HG03457 (cell line): ENCODE data around the gene LASP1NB.
"Not testable (repeated sequence)": the region's sequence is repeated elsewhere in the genome, so short reads cannot be mapped to it uniquely, and the experiment has no call there.

Experiments used
- ATAC-seq: cut with Tn5 transposase; IDR thresholded peaks from one replicate; pipeline ENCODE4 v1.9.1; 2021; ENCODE audit warnings: moderate number of reproducible peaks; ENCODE audit not compliant: unreplicated experiment

Gene LASP1NB

DNA sequence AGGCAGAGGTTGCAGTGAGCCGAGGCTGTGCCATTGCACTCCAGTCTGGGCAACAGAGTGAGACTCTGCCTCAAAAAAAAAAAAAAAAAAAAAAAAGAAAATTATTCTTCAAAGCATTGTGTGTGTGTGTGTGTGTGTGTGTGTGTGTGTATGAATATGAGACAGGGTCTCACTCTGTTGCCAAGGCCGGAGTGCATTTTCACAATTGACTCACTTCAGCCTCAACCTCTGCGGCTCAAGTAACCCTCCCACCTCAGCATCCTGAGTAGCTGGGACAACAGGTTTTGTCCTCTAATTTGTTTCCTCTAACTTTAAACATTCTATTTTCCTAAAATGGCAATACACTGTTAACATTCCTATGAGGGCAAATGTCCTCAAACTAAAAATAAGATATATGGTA lies 34.1 kb downstream of the LASP1NB start:
- ATAC-seq, result no peak

DNA sequence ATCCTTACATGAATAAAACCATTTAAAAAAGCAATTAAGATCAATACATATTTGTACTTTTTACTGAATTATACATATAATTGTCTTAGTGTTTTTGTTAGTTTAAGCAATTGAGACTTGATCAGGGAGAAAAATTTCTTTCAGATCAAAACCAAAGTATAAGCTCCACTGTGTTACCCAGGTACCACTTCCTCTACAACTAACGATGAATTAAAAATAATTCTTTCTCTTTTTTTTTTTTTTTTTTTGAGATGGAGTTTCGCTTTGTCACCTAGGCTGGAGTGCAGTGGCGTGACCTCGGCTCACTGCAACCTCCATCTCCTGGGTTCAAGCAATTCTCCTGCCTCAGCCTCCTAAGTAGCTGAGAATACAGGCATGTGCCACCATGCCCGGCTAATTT lies 35.0 kb downstream of the LASP1NB start:
- no peak for ATAC-seq

DNA sequence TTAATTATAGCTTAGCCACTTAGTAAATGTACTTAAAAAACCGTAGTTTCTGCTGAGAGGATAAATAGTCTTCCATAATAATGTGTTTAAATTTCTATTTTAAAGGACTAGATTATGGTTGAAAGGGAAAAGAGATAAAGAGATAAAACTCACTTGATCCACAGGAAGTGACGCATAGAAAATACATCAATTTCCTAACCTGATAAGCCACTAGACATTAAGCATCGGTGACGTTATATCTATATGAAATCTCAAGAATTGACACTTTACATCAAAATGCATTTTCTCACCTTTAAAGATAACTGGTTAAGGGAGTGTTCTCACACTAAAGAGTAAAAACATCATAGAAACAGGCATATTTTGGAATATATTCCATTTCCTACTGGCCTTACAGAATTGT lies 36.0 kb downstream of the LASP1NB start:
- no peak for ATAC-seq

DNA sequence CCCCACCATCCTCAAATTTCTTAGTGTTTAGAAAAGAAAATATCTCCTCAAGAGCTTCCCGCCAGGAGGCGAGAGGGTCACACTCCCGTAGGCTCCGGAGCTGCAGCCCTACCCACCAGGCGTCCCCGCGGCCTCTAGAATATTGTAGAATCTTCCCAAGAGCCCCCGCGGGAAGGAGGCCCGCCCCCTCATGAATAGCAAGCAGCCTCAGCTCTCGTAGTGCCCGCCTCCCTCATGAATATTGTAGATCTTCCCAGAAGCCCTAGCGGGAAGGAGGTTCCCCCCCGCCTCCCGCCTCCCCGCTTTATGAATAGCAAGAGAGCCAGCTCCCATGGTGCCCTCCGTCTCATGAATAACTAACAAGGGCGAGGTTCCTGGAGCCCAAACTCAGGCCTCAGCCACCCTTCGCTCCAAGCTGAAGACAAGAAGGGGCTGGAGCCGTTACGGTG lies 41.9 kb downstream of the LASP1NB start, which contains the start of gene FBXO47:
Gene FBXO47 (minus strand): TSS at position 114 of the 449 bp plus-strand sequence. CDS start 4,378 bp downstream, outside the sequence.
- no peak for ATAC-seq

DNA sequence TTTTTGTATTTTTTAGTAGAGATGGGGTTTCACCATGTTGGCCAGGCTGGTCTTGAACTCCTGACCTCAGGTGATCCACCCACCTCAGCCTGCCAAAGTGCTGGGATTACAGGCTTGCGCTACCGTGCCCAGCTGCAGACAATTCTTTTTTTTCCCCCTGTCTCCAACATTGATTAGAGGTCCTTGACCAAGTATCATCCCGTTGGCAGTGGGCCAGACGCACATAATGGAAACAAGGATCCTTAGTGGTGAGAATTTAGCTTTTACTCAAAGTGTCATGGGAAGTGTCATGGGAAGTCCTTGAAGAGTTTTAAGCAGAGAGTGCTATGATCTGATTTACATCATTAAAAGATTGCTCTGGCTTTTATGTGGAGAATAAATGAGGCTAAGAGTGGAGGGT lies 43.9 kb downstream of the LASP1NB start:
- no peak for ATAC-seq

DNA sequence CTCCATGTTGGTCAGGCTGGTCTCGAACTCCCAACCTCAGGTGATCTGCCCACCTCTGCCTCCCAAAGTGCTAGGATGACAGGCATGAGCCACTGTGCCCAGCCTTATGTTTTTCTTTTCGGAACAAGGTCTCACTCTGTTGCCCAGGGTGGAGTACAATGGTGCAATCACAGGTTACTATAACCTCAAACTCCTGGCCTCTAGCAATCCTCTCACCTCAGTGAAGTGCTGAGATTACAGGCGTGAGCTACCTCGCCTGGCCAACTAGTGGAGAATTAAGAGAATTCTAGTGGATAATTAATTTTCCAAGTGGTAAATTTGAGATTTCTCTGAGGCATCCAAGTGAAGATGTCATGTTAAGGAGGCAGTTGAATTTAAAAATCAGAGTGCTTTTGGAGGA lies 44.7 kb downstream of the LASP1NB start:
- ATAC-seq, result no peak

DNA sequence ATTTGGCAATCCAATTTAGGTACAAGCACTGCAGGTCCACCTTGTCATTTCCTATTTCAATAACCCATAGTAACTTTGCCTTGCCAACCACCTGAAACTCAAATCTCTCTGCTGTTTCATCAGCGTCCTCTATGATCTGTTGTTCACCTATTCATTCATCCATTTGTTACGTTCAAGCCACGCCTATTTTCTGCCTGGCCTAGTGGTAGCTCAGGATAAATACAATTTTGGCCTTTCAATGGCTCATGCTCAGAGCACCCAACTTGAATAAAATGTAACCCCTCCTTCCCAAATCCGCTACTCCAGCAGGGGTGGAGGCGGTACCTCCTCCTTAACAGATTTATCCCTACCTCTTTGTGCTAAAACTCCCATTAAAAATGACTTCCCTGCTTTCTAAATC lies 45.4 kb downstream of the LASP1NB start:
- no peak for ATAC-seq

DNA sequence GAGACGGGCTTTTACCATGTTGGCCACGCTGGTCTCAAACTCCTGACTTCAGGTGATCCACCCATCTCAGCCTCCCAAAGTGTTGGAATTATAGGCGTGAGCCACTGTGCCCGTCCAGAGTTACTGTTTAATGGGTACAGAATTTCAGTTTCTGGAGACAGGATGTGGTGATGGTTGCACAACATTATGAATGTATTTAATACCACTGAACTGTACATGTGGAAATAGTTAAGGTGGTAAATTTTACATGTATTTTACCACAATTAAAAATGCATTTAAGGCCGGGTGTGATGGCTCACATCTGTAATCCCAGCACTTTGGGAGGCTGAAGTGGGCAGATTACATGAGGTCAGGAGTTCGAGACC lies 50.8 kb downstream of the LASP1NB start:
- not testable (repeated sequence) for ATAC-seq

DNA sequence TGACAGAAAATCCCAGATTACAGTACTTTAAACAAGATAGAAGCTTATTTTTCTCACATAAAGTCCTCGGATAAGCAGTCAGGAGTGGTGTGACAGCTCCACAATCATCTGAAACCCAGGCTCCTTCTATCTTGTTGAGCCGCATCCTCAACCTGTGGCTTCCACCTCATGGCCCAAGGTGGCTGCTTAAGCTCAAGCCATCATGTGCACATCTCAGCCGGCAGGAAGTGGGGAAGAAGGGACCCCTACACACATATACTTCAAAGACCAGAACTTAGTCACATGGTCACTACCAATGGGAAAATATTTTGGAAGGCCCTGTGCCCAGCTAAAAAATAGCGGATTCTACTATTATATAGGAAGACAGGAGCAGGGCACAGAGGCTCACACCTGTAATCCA lies 52.8 kb downstream of the LASP1NB start:
- ATAC-seq, result no peak
